HEK293 (cell line): ENCODE data around the gene GNAS.
A peak's percentile ranks its signal among the peaks of the same experiment; 100 is the strongest.

Source experiments
- CTCF ChIA-PET: fragments of 350-600 bp; formaldehyde crosslinking; extraction: SDS; loops from one replicate; lab custom pipeline; 2021; ENCODE audit warnings: antibody characterized with exemption; lab: Yijun Ruan, JAX
- POLR2A ChIA-PET: fragments of 300-600 bp; formaldehyde crosslinking; extraction: SDS; loops from one replicate; lab custom pipeline; 2020; ENCODE audit warnings: antibody characterized with exemption, inconsistent platforms; lab: Yijun Ruan, JAX
- H3K27ac ChIP-seq: fragments of 200-500 bp; sonication (Bioruptor generic); 2 replicates; pipeline ENCODE4 v1.5.1; 2014; ENCODE audit warnings: low read depth, low read length, control low read depth, inconsistent platforms; ENCODE audit errors: extremely low read depth
- H3K36me3 ChIP-seq, 2 experiments: fragments of 200-500 bp in 1 of 2; sonication (Bioruptor generic) in 1 of 2; 1 replicate in 1 of 2; 2 replicates in 1 of 2; pipeline ENCODE4 v1.5.1; 2014 to 2017; ENCODE audit warnings: inconsistent platforms in 2 of 2, low read length in 2 of 2; ENCODE audit not compliant: control insufficient read depth in 2 of 2, insufficient read depth in 1 of 2
- H3K4me1 ChIP-seq: fragments of 200-500 bp; sonication (Bioruptor generic); 2 replicates; pipeline ENCODE4 v1.5.1; 2014; ENCODE audit warnings: mild to moderate bottlenecking, low read length, inconsistent platforms; ENCODE audit not compliant: control insufficient read depth, insufficient read depth
- H3K4me3 ChIP-seq: 2 replicates; pipeline ENCODE4 v1.5.1; 2011; ENCODE audit warnings: low read depth, mild to moderate bottlenecking, control low read depth, low read length, moderate library complexity
- H3K9me3 ChIP-seq: fragments of 200-500 bp; sonication (Bioruptor generic); 2 replicates; pipeline ENCODE4 v1.5.1; 2014; ENCODE audit warnings: low read depth, low read length, inconsistent platforms; ENCODE audit not compliant: control insufficient read depth, insufficient read depth
- GFI1B ChIP-seq: fragments of 450-650 bp; formaldehyde crosslinking; IDR thresholded peaks from 2 replicates; pipeline ENCODE4 v1.5.1; 2016; ENCODE audit warnings: missing biosample characterization, missing genetic modification characterization
- IKZF3 ChIP-seq: fragments of 450-650 bp; IDR thresholded peaks from 2 replicates; pipeline ENCODE4 v1.5.0; 2018; ENCODE audit warnings: missing biosample characterization, mild to moderate bottlenecking, missing genetic modification characterization, moderate library complexity
- KLF9 ChIP-seq: fragments of 450-650 bp; formaldehyde crosslinking; IDR thresholded peaks from 2 replicates; pipeline ENCODE4 v1.5.1; 2016; ENCODE audit warnings: missing biosample characterization, missing genetic modification characterization, low read depth
- MEIS1 ChIP-seq: sonication (generic); formaldehyde crosslinking; IDR thresholded peaks from 2 replicates; pipeline ENCODE4 v1.8.1; 2022; ENCODE audit warnings: missing genetic modification reagents, mild to moderate bottlenecking, borderline replicate concordance
- SP3 ChIP-seq: fragments of 450-650 bp; formaldehyde crosslinking; IDR thresholded peaks from 2 replicates; pipeline ENCODE4 v1.5.1; 2016; ENCODE audit warnings: missing biosample characterization, missing genetic modification characterization
- ZBTB17 ChIP-seq: fragments of 450-650 bp; formaldehyde crosslinking; IDR thresholded peaks from 2 replicates; pipeline ENCODE4 v1.5.1; 2016; ENCODE audit warnings: missing biosample characterization, missing genetic modification characterization
- ZNF174 ChIP-seq: fragments of 450-650 bp; formaldehyde crosslinking; IDR thresholded peaks from 2 replicates; pipeline ENCODE4 v1.5.0; 2017; ENCODE audit warnings: missing biosample characterization, mild to moderate bottlenecking, missing genetic modification characterization
- ZNF239 ChIP-seq: fragments of 450-650 bp; formaldehyde crosslinking; IDR thresholded peaks from 2 replicates; pipeline ENCODE4 v1.5.1; 2016; ENCODE audit warnings: missing biosample characterization, missing genetic modification characterization
- ZNF324 ChIP-seq: fragments of 450-650 bp; formaldehyde crosslinking; IDR thresholded peaks from 2 replicates; pipeline ENCODE4 v1.5.1; 2016; ENCODE audit warnings: missing biosample characterization, missing genetic modification characterization
- ZNF521 ChIP-seq: fragments of 450-650 bp; formaldehyde crosslinking; IDR thresholded peaks from 2 replicates; pipeline ENCODE4 v1.5.1; 2017; ENCODE audit warnings: missing biosample characterization, mild to moderate bottlenecking, missing genetic modification characterization
- ZNF558 ChIP-seq: fragments of 450-650 bp; formaldehyde crosslinking; IDR thresholded peaks from 2 replicates; pipeline ENCODE4 v1.5.1; 2016; ENCODE audit warnings: missing biosample characterization, missing genetic modification characterization
- ZNF561 ChIP-seq: fragments of 450-650 bp; IDR thresholded peaks from 2 replicates; pipeline ENCODE4 v1.5.1; 2018; ENCODE audit warnings: missing biosample characterization, missing genetic modification characterization, borderline replicate concordance
- ZNF660 ChIP-seq: fragments of 450-650 bp; IDR thresholded peaks from 2 replicates; pipeline ENCODE4 v1.5.1; 2018; ENCODE audit warnings: missing biosample characterization, mild to moderate bottlenecking, missing genetic modification characterization
- ZNF776 ChIP-seq: fragments of 450-650 bp; formaldehyde crosslinking; IDR thresholded peaks from 2 replicates; pipeline ENCODE4 v1.5.0; 2017; ENCODE audit warnings: missing biosample characterization, missing genetic modification characterization, borderline replicate concordance
- TF ChIP-seq, protein P1 (sequence below): fragments of 450-650 bp; formaldehyde crosslinking; IDR thresholded peaks from 2 replicates; pipeline ENCODE4 v1.5.1; 2017; ENCODE audit warnings: missing biosample characterization, missing genetic modification characterization
- TF ChIP-seq, protein P2 (sequence below): fragments of 450-650 bp; formaldehyde crosslinking; IDR thresholded peaks from 2 replicates; pipeline ENCODE4 v1.5.1; 2016; ENCODE audit warnings: missing biosample characterization, missing genetic modification characterization
- TF ChIP-seq, protein P3 (sequence below): fragments of 450-650 bp; IDR thresholded peaks from 2 replicates; pipeline ENCODE4 v1.5.1; 2018; ENCODE audit warnings: missing biosample characterization, missing genetic modification characterization
- TF ChIP-seq, protein P4 (sequence below): fragments of 450-650 bp; IDR thresholded peaks from 2 replicates; pipeline ENCODE4 v1.5.1; 2018; ENCODE audit warnings: missing biosample characterization, mild to moderate bottlenecking, missing genetic modification characterization
- TF ChIP-seq, protein P5 (sequence below): fragments of 450-650 bp; formaldehyde crosslinking; IDR thresholded peaks from 2 replicates; pipeline ENCODE4 v1.5.1; 2017; ENCODE audit warnings: missing biosample characterization, missing genetic modification characterization
- TF ChIP-seq, protein P6 (sequence below): fragments of 450-650 bp; formaldehyde crosslinking; IDR thresholded peaks from 2 replicates; pipeline ENCODE4 v1.5.1; 2016; ENCODE audit warnings: missing biosample characterization, missing genetic modification characterization

The GNAS gene

DNA sequence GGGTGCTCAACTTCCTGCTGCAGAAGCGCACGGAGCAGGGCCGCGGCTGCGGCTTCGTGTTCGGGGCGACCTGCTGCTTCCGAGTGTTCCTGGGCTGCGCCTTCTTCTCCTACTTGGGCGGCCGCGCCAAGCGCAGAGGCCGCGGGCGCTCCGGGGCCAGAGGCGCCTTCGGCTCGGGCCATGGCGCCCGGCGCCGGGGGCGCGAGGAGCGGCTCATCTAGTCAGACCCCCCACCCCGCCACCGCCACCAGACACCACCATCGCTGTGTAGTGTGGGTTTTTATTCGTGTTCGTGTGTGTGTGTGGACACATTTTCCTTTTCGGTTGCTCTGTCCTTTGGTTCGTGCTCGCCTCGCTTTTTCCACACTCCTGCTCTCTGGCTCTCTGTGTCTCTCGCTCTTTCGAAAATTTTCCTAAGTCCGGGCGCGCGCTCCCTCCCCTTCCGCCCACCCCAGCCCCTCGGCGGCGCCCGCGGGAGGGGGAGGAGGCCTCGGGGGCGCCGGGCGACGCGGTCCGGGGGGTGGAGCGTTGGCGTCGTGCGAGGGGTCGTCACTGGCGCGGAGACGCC, 38.1 kb downstream of the GNAS start (continued):
- TF ChIP-seq SP3: peak; percentile 67
- no peak for TF ChIP-seq ZNF660 (tag by site-specific recombination)
- TF ChIP-seq ZNF324 (tag by site-specific recombination): no peak
- TF ChIP-seq, protein P1, sequence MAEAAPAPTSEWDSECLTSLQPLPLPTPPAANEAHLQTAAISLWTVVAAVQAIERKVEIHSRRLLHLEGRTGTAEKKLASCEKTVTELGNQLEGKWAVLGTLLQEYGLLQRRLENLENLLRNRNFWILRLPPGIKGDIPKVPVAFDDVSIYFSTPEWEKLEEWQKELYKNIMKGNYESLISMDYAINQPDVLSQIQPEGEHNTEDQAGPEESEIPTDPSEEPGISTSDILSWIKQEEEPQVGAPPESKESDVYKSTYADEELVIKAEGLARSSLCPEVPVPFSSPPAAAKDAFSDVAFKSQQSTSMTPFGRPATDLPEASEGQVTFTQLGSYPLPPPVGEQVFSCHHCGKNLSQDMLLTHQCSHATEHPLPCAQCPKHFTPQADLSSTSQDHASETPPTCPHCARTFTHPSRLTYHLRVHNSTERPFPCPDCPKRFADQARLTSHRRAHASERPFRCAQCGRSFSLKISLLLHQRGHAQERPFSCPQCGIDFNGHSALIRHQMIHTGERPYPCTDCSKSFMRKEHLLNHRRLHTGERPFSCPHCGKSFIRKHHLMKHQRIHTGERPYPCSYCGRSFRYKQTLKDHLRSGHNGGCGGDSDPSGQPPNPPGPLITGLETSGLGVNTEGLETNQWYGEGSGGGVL: peak; percentile 82; the same call in 1 of the 2 replicates
- peak; percentile 52; the same call in 1 of the 2 replicates for TF ChIP-seq ZBTB17 (tag by site-specific recombination)
- no peak for TF ChIP-seq ZNF776 (tag by site-specific recombination)
- no peak for TF ChIP-seq IKZF3 (tag by site-specific recombination)
- no peak for TF ChIP-seq ZNF558
- TF ChIP-seq, protein P2, sequence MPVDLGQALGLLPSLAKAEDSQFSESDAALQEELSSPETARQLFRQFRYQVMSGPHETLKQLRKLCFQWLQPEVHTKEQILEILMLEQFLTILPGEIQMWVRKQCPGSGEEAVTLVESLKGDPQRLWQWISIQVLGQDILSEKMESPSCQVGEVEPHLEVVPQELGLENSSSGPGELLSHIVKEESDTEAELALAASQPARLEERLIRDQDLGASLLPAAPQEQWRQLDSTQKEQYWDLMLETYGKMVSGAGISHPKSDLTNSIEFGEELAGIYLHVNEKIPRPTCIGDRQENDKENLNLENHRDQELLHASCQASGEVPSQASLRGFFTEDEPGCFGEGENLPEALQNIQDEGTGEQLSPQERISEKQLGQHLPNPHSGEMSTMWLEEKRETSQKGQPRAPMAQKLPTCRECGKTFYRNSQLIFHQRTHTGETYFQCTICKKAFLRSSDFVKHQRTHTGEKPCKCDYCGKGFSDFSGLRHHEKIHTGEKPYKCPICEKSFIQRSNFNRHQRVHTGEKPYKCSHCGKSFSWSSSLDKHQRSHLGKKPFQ (tag by site-specific recombination): no peak
- TF ChIP-seq KLF9 (tag by site-specific recombination): 0 out of 2 replicates have a peak, but pooled peaks have one; percentile 27
- no peak for TF ChIP-seq MEIS1 (CRISPR knock-in tag)

DNA sequence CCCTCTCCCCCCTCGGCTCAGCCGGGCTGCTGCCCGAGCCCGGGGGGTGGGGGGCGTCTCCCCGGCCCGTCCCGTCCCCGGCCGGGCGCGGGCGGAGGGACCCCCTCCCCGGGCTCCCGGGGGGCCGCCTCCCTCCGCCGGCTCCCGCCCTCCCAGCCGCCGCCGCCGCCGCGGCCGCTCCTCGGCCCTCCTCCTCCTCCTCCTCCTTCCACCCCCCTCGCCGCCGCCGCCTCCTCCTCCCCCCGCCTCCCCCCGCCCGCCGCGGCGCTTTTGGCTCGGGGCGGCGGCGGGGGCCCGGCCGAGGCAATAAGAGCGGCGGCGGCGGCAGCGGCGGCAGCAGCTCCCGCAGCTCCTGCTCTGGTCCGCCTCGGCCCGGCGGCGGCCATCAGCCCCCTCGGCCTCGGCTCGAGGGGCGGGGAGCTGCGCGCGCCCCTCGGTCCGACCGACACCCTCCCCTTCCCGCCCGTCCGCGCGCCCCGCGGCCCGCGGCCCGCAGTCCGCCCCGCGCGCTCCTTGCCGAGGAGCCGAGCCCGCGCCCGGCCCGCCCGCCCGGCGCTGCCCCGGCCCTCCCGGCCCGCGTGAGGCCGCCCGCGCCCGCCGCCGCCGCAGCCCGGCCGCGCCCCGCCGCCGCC, 38.7 kb downstream of the GNAS start:
- CTCF ChIA-PET: no interaction called here
- H3K36me3 ChIP-seq: peaks cover 0 to 11% of the 10 kb centered on the region in 2 experiments; a peak in 1 of 3 replicates

DNA sequence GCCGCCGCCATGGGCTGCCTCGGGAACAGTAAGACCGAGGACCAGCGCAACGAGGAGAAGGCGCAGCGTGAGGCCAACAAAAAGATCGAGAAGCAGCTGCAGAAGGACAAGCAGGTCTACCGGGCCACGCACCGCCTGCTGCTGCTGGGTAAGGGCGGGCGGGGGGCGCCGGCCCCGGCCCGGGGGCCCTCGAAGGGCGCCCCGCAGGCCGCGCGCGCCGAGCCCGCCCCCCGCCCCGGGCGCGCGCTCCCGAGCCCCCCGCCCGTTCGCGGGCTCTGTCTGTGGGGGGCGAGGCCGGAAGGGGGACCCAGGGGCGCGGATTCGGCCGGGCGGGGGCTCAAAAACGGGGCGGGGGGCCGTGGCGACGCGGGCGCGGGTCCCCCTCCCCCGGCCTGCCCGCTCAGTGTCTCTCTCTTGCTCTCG, 39.2 kb downstream of the GNAS start:
- Histone ChIP-seq H3K9me3 (no peaks in the 10 kb centered on the region), H3K4me3 (peak overlapping the region; percentile 86), H3K27ac (peak overlapping the region; percentile 97), H3K36me3 (peaks cover 0 to 16% of the 10 kb centered on the region in 2 experiments; a peak in 1 of 3 replicates), H3K4me1 (peaks cover 20% of the 10 kb centered on the region)
- ChIA-PET CTCF (no interaction called here), POLR2A (interaction anchor here (0.6 to 1.1 kb wide), 5 partner anchors 16 to 330 kb away, joined by 3 to 7 read pairs (median 3); partner anchors contain the start of gene ATP5F1E)
- TF ChIP-seq, protein P2 (tag by site-specific recombination): no peak
- TF ChIP-seq, protein P3, sequence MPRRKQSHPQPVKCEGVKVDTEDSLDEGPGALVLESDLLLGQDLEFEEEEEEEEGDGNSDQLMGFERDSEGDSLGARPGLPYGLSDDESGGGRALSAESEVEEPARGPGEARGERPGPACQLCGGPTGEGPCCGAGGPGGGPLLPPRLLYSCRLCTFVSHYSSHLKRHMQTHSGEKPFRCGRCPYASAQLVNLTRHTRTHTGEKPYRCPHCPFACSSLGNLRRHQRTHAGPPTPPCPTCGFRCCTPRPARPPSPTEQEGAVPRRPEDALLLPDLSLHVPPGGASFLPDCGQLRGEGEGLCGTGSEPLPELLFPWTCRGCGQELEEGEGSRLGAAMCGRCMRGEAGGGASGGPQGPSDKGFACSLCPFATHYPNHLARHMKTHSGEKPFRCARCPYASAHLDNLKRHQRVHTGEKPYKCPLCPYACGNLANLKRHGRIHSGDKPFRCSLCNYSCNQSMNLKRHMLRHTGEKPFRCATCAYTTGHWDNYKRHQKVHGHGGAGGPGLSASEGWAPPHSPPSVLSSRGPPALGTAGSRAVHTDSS (tag by site-specific recombination): no peak
- TF ChIP-seq ZNF174 (no peak), GFI1B (no peak), ZNF521 (tag by site-specific recombination) (no peak)
- TF ChIP-seq, protein P4, sequence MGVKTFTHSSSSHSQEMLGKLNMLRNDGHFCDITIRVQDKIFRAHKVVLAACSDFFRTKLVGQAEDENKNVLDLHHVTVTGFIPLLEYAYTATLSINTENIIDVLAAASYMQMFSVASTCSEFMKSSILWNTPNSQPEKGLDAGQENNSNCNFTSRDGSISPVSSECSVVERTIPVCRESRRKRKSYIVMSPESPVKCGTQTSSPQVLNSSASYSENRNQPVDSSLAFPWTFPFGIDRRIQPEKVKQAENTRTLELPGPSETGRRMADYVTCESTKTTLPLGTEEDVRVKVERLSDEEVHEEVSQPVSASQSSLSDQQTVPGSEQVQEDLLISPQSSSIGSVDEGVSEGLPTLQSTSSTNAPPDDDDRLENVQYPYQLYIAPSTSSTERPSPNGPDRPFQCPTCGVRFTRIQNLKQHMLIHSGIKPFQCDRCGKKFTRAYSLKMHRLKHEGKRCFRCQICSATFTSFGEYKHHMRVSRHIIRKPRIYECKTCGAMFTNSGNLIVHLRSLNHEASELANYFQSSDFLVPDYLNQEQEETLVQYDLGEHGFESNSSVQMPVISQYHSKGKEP (tag by site-specific recombination): no peak
- TF ChIP-seq, protein P5, sequence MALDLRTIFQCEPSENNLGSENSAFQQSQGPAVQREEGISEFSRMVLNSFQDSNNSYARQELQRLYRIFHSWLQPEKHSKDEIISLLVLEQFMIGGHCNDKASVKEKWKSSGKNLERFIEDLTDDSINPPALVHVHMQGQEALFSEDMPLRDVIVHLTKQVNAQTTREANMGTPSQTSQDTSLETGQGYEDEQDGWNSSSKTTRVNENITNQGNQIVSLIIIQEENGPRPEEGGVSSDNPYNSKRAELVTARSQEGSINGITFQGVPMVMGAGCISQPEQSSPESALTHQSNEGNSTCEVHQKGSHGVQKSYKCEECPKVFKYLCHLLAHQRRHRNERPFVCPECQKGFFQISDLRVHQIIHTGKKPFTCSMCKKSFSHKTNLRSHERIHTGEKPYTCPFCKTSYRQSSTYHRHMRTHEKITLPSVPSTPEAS: no peak
- TF ChIP-seq, protein P6, sequence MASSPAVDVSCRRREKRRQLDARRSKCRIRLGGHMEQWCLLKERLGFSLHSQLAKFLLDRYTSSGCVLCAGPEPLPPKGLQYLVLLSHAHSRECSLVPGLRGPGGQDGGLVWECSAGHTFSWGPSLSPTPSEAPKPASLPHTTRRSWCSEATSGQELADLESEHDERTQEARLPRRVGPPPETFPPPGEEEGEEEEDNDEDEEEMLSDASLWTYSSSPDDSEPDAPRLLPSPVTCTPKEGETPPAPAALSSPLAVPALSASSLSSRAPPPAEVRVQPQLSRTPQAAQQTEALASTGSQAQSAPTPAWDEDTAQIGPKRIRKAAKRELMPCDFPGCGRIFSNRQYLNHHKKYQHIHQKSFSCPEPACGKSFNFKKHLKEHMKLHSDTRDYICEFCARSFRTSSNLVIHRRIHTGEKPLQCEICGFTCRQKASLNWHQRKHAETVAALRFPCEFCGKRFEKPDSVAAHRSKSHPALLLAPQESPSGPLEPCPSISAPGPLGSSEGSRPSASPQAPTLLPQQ (tag by site-specific recombination): no peak

More for the DNA sequence above, 38.7 kb downstream of the GNAS start:
- TF ChIP-seq ZNF239 (tag by site-specific recombination): no peak
- 0 out of 2 replicates have a peak, but pooled peaks have one; percentile 4 for TF ChIP-seq ZNF561
- peak overlapping the region; percentile 86 for H3K4me3 ChIP-seq
- POLR2A ChIA-PET: interaction anchor here (0.6 to 1.1 kb wide), 5 partner anchors 17 to 331 kb away, joined by 3 to 7 read pairs (median 3); partner anchors contain the start of gene ATP5F1E
- no peaks in the 10 kb centered on the region for H3K9me3 ChIP-seq
- peaks cover 16% of the 10 kb centered on the region for H3K4me1 ChIP-seq
- H3K27ac ChIP-seq: peak overlapping the region; percentile 97
